Mammary epithelial cell (primary cell): ENCODE data around the gene SUZ12.
"Not testable (repeated sequence)": the region's sequence is repeated elsewhere in the genome, so short reads cannot be mapped to it uniquely, and the experiment has no call there.

ENCODE experiments used
- EZH2 ChIP-seq: IDR thresholded peaks from 2 replicates; pipeline ENCODE4 v1.6.1; 2012; ENCODE audit warnings: low read length, inconsistent platforms, borderline replicate concordance
- TF ChIP-seq, protein P1 (sequence below), 2 donors: IDR thresholded peaks in 1 of 2; conservative IDR thresholded peaks in 1 of 2; 2 replicates each; pipeline ENCODE4 v1.5.1; 2011 to 2012; ENCODE audit warnings: inconsistent platforms in 2 of 2, low read length in 2 of 2, mild to moderate bottlenecking in 2 of 2, control low read depth in 1 of 2, low read depth in 1 of 2; ENCODE audit not compliant: insufficient read depth in 1 of 2; ENCODE audit errors: extremely low read depth in 1 of 2

DNA sequence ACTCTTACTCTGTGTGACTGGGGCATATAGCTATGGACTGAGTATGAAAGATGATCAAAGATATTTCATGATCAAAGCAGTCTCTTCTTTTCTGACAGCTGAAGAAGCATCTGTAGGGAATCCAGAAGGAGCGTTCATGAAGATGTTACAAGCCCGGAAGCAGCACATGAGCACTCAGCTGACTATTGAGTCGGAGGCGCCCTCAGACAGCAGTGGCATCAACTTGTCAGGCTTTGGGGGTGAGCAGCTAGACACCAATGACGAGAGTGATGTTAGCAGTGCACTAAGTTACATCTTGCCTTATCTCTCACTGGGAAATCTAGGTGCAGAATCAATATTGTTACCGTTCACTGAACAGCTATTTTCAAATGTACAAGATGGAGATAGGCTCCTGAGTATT lies 110.9 kb downstream of the SUZ12 start:
- TF ChIP-seq, protein P1, sequence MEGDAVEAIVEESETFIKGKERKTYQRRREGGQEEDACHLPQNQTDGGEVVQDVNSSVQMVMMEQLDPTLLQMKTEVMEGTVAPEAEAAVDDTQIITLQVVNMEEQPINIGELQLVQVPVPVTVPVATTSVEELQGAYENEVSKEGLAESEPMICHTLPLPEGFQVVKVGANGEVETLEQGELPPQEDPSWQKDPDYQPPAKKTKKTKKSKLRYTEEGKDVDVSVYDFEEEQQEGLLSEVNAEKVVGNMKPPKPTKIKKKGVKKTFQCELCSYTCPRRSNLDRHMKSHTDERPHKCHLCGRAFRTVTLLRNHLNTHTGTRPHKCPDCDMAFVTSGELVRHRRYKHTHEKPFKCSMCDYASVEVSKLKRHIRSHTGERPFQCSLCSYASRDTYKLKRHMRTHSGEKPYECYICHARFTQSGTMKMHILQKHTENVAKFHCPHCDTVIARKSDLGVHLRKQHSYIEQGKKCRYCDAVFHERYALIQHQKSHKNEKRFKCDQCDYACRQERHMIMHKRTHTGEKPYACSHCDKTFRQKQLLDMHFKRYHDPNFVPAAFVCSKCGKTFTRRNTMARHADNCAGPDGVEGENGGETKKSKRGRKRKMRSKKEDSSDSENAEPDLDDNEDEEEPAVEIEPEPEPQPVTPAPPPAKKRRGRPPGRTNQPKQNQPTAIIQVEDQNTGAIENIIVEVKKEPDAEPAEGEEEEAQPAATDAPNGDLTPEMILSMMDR (conservative IDR thresholded peaks at IDR 0.05 in 1 of 2, IDR thresholded peaks at IDR 0.05 in 1 of 2; ENCODE audit: extremely low read depth in 1 of 2, insufficient read depth in 1 of 2, low read depth in 1 of 2, low read length in 2 of 2), result not testable (repeated sequence)
- TF ChIP-seq EZH2, result not testable (repeated sequence)
